ENCODE results near the gene SCNN1B.

The SCNN1B gene

DNA sequence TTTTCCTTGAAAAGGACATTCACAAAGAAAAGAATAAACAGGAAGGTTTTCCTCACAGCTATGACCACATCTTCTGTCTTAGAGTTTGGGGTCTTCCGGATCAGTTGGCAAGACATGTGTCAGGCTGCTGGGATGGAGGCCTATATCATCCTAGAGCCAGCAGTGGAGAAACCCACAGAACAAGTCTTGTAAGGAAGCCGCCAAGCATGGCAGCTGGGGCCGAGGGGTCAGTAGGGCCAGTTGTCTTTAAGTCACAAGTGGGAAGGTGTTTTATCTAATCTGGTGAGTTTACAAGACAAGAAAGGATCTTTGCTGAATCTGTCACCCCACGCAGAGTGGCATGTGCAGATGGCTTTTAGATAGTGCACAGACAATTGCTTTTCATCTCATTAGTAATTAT is 25.7 kb downstream of the SCNN1B start:
- H3K27ac Mint-ChIP-seq, result no peak overlapping the region
- no peak overlapping the region for H3K4me3 Mint-ChIP-seq
- H3K4me1 Mint-ChIP-seq, result peaks cover 12% of the 10 kb centered on the region
- H3K27me3 Mint-ChIP-seq, result peaks cover 11% of the 10 kb centered on the region
- H3K9me3 Mint-ChIP-seq, result no peaks in the 10 kb centered on the region
- ATAC-seq, result no peak
- no peak for DNase-seq

DNA sequence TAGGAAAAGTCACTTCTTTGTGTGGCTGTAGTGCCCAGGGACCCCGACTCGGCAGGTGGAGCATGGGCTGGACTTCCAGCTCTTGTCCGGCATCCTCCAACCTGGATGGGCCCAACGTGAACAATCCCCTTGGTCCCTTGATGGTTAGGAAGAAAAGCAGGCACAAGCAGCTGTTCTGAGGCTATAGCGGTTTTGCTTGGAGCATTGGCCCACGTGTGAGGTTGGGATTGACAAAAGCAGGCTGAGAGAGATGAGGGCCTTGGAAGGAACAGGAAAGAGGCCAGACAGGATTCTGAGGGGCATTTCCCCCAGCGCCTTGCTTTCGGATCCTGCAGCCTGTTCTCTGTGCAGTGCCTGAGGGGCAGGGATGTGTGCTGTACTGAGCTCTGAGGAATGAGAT is 28.1 kb downstream of the SCNN1B start:
- ATAC-seq (no peak), DNase-seq (no peak)
- Mint-ChIP-seq H3K4me3 (no peak overlapping the region), H3K27me3 (peaks cover 5% of the 10 kb centered on the region), H3K4me1 (no peaks in the 10 kb centered on the region), H3K9me3 (no peaks in the 10 kb centered on the region), H3K27ac (no peak overlapping the region)

DNA sequence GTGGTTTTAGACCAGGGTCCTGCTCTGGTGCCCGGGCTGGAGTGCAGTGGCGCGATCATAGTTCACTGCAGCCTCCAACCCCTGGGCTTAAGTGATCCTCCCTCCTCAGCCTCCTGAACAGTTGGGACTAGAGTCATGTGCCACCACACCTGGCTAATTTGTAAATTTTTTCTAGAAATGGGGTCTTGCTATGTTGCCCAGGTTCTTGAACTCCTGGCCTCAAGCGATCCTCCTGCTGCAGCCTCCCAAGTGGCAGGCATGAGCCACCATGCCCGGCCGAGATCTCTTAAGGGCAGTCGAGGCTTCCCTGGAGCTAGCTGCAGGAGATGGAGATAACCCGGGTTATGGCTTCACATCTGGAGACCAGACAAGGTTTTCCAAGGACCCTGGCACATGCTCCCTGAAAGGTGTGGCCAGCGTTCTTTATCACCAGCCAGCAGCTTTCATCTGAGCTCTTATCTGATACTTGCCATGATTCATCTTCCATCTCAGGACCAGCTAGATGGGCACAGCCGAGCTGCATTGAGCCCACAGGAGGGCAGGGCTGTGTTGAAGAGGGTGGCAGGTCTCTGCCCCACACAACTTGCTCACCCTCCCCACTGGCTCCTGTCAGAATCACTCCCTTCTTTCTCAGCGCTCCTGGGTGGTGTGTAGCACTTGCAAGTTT is 28.6 kb downstream of the SCNN1B start:
- Mint-ChIP-seq H3K4me1 (peaks cover under 1% of the 10 kb centered on the region), H3K4me3 (no peak overlapping the region), H3K9me3 (no peaks in the 10 kb centered on the region), H3K27me3 (no peaks in the 10 kb centered on the region), H3K27ac (no peak overlapping the region)
- no peak for ATAC-seq
- no peak for DNase-seq

DNA sequence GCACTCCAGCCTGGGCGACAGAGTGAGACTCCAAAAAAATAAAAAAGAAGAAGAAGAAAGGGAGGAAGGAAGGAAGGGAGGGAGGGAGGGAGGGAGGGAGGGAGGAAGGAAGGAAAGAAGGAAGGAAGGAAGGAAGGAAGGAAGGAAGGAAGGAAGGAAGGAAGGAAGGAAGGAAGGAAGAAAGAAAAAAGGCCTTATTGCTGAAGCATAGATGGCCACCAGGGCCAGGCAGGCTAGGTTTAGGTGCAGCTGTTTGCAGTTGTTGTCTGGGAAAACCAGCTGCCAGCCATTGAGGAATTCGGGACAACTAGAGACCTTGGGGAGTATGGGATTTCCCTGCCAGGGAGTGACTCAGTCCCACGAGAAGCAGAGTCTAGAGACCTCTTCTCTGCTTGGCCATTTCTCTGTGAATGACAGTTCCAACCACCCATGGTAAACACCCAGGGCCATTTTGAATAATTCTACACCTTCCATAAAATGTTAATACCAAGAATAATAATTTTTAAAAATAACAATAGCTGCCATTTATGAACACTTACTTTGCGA is 31.0 kb downstream of the SCNN1B start:
- Mint-ChIP-seq H3K27ac (no peak overlapping the region), H3K9me3 (no peaks in the 10 kb centered on the region), H3K27me3 (no peaks in the 10 kb centered on the region)

DNA sequence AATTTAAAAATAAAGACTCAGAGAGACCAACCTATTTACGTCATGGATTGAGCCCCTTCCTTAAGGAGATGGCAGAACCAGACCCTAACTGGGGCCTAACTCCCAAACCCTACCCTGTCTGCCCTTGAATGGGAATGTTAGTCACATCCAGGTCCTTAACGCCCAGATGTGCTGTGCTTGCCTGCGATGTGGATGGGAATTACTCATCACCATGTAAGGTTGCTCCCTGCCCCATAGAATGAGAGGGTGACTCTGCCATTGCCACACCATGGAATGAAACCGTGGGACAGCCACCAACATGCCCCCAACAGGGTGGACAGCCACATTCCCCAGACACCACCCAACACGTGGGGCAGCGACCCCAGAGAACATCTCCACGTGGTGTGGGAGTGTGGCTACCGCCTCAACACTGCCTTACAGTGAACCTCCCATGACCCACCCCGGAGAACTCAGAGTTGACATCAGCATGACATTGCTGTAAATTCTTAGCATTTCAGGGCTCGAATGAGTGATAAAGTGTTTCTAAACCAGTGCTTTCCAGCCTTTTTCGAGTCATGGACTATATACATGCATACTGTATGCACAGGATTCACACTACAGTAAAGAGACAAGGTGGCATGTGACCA is 31.8 kb downstream of the SCNN1B start:
- no peak overlapping the region for H3K27ac Mint-ChIP-seq
- no peak for DNase-seq
- peaks cover 5% of the 10 kb centered on the region for H3K4me1 Mint-ChIP-seq
- no peak overlapping the region for H3K4me3 Mint-ChIP-seq
- H3K9me3 Mint-ChIP-seq, result no peaks in the 10 kb centered on the region
- no peaks in the 10 kb centered on the region for H3K27me3 Mint-ChIP-seq
- no peak for ATAC-seq

More for the DNA sequence above, 31.0 kb downstream of the SCNN1B start:
- Mint-ChIP-seq H3K4me1 (peaks cover 5% of the 10 kb centered on the region), H3K4me3 (no peak overlapping the region)
- DNase-seq (no peak), ATAC-seq (no peak)

DNA sequence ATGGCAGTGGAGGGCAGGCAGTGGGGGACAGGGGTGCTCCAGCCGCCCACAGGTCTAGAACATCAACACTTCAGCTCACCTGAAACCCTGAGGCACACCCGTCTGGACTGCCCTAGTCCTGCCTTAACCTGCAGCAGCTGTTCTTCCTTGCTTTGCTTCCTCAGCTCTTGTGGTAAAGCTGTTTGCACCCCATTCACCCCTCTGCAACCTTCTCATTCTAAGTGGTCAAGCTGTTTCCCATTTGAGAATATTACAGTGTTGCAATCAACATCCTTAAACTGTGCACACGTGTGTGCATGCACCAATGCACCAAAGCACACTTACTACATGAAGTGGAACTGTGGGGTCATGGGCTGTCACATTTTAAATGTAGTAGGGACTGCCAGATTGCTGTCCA is 32.4 kb downstream of the SCNN1B start:
- no peak for DNase-seq
- no peaks in the 10 kb centered on the region for H3K9me3 Mint-ChIP-seq
- no peak for ATAC-seq
- H3K27ac Mint-ChIP-seq, result no peak overlapping the region
- H3K4me1 Mint-ChIP-seq, result peaks cover 5% of the 10 kb centered on the region
- H3K27me3 Mint-ChIP-seq, result no peaks in the 10 kb centered on the region
- H3K4me3 Mint-ChIP-seq, result no peak overlapping the region

DNA sequence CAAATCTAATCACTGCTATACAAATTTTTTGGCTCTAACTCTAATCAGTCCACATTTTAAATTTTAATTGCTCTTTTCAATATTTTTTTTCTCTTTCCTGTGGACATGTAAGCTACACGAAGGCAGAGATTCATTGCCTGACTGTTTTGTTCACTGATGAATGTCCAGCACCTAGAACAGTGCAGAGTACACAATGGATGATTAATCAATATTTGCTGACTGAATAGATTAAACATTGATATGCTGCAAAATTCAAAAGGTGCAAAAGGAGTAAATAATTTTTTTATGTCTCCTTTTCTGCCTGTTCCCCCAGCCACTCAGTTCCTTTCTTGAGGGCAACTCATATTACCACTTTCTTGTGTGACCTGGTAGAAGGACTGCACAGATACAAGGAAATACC is 32.8 kb downstream of the SCNN1B start:
- no peaks in the 10 kb centered on the region for H3K9me3 Mint-ChIP-seq
- H3K4me3 Mint-ChIP-seq, result no peak overlapping the region
- no peaks in the 10 kb centered on the region for H3K27me3 Mint-ChIP-seq
- no peak overlapping the region for H3K27ac Mint-ChIP-seq
- no peak for DNase-seq
- peaks cover 5% of the 10 kb centered on the region for H3K4me1 Mint-ChIP-seq
- no peak for ATAC-seq

DNA sequence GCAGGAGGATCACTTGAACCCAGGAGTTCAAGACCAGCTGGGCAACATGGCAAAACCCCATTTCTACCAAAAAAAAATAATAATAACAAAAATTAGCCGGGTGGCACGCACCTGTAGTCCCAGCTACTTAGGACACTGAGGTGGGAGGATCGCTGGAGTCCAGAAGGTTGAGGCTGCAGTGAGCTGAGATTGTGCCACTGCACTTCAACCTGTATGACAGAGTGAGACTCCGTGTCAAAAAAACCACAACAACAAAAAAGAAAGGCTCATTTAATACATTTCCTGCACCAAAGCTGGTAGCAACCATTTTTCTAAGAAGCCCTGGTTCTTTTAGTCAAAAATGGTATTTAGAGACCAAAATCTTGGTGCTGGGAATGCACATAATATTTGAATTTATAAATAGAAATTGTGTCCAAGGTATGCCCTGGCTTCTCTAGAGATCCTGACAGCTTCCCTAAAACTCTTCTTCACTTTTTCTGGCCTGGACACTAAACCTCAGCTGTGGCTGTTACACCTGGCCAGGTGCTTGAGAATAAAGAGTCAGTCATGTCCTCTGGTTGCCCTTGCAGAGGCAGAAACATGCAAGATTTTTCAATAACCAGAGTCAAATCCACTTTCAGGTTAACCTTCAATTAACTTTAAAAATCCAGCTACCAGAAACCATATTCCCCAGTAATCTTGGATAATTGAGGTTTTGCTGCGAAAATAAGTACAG is 35.9 kb downstream of the SCNN1B start:
- no peak for DNase-seq
- peaks cover 12% of the 10 kb centered on the region for H3K27me3 Mint-ChIP-seq
- H3K9me3 Mint-ChIP-seq, result no peaks in the 10 kb centered on the region
- no peak for ATAC-seq
- H3K4me1 Mint-ChIP-seq, result peaks cover 5% of the 10 kb centered on the region
- H3K27ac Mint-ChIP-seq, result no peak overlapping the region
- no peak overlapping the region for H3K4me3 Mint-ChIP-seq

DNA sequence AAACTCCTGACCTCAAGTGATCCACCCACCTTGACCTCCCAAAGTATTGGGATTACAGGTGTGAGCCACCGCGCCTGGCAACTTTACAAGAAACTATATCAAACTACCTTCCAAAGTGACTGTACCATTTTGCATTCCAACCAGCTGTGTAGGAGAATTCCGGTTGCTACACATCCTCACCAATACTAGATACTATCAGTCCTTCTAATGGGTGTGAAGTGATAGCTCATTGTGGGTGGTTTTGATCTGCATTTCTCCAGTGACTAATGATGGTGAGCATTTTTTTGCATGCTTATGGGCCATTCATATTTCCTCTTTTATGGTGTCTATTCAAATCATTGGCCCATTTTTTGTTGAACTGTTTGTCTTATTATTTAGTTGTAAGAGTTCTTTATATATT is 37.7 kb downstream of the SCNN1B start:
- Mint-ChIP-seq H3K27me3 (peaks cover 12% of the 10 kb centered on the region), H3K4me1 (peaks cover 5% of the 10 kb centered on the region), H3K27ac (no peak overlapping the region), H3K4me3 (no peak overlapping the region), H3K9me3 (no peaks in the 10 kb centered on the region)
- ATAC-seq (no peak), DNase-seq (no peak)

DNA sequence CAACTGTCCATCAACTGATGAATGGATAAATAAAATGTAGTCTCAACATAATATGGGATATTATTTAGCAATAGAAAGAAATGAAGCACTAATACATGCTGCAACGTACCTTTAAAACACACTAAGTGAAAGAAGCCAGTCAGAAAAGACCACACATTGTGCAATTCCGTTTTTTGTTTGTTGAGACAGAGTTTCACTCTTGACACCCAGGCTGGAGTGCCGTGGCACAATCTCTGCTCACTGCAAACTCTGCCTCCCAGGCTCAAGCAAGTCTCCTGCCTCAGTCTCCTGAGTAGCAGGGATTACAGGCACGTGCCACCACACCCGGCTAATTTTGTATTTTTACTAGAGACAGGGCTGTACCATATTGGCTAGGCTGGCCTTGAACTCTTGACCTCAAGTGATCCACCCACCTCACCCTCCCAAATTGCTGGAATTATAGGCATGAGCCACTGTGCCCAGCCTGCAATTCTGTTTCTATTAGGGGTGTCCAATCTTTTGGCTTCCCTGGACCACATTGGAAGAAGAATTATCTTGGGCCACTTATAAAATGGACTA is 40.1 kb downstream of the SCNN1B start:
- Mint-ChIP-seq H3K4me1 (no peaks in the 10 kb centered on the region), H3K9me3 (no peaks in the 10 kb centered on the region), H3K27ac (no peak overlapping the region), H3K4me3 (no peak overlapping the region), H3K27me3 (peaks cover 12% of the 10 kb centered on the region)
- ATAC-seq (no peak), DNase-seq (no peak)

DNA sequence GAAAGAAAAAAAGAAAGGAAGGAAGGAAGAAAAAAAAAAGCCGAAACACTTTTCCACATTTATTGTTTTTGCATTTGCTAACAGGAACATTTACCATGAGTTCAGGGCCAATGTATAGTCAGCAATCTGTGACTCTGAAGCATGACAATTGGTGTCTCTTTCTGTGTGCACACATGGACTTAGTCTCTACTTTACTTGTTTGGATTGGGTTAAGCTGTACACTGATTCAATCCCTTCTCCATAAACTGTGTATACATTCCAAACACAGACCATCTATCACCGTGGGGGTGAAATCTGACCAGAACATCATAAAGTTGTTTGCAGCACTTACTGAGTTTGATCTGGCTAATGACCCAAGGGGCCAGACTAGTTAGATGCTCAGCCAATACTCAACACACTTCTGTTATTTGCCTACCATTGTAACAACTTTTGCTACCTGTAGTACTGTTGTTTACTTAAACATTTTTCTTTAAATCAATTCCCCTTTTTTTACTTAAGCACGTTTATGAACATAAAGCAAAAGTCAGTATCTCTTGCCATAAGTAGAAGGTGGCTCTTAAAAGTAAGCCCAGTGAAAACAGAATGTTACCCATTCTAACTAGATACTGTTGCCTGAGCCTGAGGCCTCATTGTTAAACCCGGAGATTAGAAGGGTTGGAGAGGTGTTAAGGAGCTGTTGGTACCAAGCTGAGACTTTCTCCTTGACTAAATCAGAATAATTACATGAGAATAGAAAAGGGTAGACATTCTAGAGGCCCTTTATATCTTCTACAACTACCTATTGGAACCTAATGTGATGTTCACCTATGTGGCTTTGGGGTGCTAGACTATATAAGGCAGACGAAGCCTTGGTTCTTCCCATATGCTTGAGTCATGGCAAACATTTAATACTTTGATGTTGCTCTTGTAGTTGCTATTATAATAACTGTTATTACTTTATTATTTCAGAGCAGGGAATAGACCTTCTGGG is 41.8 kb downstream of the SCNN1B start:
- ATAC-seq (no peak), DNase-seq (no peak)
- Mint-ChIP-seq H3K4me3 (no peak overlapping the region), H3K27me3 (peaks cover 12% of the 10 kb centered on the region), H3K27ac (no peak overlapping the region), H3K4me1 (no peaks in the 10 kb centered on the region), H3K9me3 (no peaks in the 10 kb centered on the region)

DNA sequence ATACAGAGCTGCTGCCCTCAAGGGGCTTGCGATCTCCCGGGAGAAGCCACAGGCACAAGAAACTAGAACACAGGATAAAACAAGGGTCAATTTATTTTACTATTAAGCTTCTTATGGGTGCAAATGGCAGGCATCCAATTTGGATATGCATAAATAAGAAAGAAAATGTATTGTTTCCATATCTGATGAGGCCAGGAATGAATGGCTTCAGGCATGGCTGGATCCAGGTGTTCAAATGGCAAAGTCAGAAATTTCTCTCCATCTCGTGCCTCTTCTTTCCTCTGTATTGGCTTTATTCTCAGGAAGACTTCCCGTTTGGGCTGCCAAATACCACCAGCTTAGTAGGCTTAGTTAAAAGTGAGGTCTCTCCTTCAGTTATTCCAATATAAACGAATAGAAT is 43.1 kb downstream of the SCNN1B start:
- ATAC-seq, result no peak

DNA sequence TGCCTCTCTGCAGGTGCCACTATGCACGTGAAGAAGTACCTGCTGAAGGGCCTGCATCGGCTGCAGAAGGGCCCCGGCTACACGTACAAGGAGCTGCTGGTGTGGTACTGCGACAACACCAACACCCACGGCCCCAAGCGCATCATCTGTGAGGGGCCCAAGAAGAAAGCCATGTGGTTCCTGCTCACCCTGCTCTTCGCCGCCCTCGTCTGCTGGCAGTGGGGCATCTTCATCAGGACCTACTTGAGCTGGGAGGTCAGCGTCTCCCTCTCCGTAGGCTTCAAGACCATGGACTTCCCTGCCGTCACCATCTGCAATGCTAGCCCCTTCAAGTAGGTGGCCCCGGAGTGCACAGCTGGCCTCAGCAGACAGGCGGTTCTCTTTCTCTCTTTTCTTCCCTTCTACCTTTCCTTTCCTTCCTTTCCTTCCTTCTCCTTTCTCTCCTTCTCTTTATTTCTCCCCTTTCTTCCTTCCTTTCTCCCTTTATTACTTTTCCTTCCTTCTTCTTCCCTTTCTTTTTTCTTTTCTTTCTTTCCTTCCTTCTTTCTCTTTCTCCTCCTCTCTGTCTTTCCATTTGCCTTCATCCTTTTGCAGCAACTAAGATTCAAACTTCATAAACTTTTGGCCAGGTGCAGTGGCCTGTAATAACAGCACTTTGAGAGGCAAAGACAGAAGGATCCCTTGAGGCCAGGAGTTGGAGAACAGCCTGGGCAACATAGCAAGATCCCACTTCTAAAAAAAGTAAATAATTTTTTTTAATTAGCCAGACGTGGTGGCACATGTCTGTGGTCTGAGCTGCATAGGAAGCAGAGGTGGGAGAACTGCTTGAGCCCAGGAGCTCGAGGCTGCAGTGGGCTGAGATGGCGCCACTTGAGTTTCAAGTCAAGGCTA is 46.7 kb downstream of the SCNN1B start:
- H3K4me3 Mint-ChIP-seq, result no peak overlapping the region
- H3K4me1 Mint-ChIP-seq, result no peaks in the 10 kb centered on the region
- peaks cover 6% of the 10 kb centered on the region for H3K27me3 Mint-ChIP-seq
- DNase-seq, result no peak
- H3K9me3 Mint-ChIP-seq, result peaks cover 0 to 9% of the 10 kb centered on the region in 2 donors
- ATAC-seq, result no peak
- no peak overlapping the region for H3K27ac Mint-ChIP-seq

More for the DNA sequence above, 43.1 kb downstream of the SCNN1B start:
- Mint-ChIP-seq H3K4me3 (no peak overlapping the region), H3K4me1 (no peaks in the 10 kb centered on the region), H3K9me3 (no peaks in the 10 kb centered on the region), H3K27me3 (peaks cover 16% of the 10 kb centered on the region), H3K27ac (no peak overlapping the region)
- no peak for DNase-seq

DNA sequence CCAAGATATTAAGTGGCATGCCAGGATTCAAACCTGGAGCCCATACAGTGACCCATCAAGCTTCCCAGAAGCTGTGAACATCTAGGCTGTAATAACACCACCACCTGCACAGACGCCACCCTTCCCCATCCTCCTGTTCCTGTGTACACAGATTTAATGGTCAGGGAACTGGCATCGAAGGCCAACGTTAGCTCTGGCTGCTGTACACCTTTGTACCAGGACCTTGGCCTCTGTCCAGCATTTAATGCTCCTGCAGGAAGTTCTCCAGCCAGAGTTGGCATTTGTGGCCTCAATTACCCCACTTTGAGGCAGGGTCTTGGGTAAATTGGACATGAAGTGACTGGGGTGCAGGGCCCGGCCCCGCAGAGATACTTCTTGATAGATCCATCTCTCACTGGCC is 49.3 kb downstream of the SCNN1B start:
- H3K27me3 Mint-ChIP-seq, result peaks cover 6% of the 10 kb centered on the region
- no peaks in the 10 kb centered on the region for H3K4me1 Mint-ChIP-seq
- H3K9me3 Mint-ChIP-seq, result peaks cover 0 to 9% of the 10 kb centered on the region in 2 donors

More for the DNA sequence above, 49.3 kb downstream of the SCNN1B start:
- DNase-seq (no peak), ATAC-seq (no peak)
- Mint-ChIP-seq H3K4me3 (no peak overlapping the region), H3K27ac (no peak overlapping the region)
